Middle frontal gyrus (tissue), 1 donor: Measurements from ENCODE around the gene CGB3.
"Not testable (repeated sequence)": the region's sequence is repeated elsewhere in the genome, so short reads cannot be mapped to it uniquely, and the experiment has no call there.

Experiments used
- DNase-seq: peaks from one replicate; pipeline ENCODE4 v3.0.0-alpha.2; 2015; ENCODE audit warnings: low spot score; ENCODE audit errors: extremely low spot score

CGB3 gene

GRCh38 chr19:49024233-49024632 is at the start of gene CGB3:
Gene CGB3, minus strand, starts transcription at chr19:49024333. Its CDS starts 362 bp downstream, at chr19:49023971.
- DNase-seq = not testable (repeated sequence)

GRCh38 chr19:49071860-49072547 is 47.9 kb upstream of the CGB3 start:
- DNase-seq = no peak

GRCh38 chr19:49070416-49070815 is 46.3 kb upstream of the CGB3 start:
- DNase-seq = no peak

GRCh38 chr19:49069026-49069425 is 44.9 kb upstream of the CGB3 start:
- no peak for DNase-seq

- no peak for DNase-seq
Observed at GRCh38 chr19:49067554-49067953, 43.4 kb upstream of the CGB3 start.

GRCh38 chr19:49065905-49066512 is 41.9 kb upstream of the CGB3 start:
- no peak for DNase-seq

- DNase-seq = no peak
Observed at GRCh38 chr19:49064768-49065611, 40.9 kb upstream of the CGB3 start, which contains the start of gene NTF4. Gene NTF4, minus strand, starts transcription at chr19:49064818. Its CDS starts 2,821 bp downstream, at chr19:49061997.

- DNase-seq = no peak
Observed at GRCh38 chr19:49064029-49064629, 40.0 kb upstream of the CGB3 start.

- no peak for DNase-seq
Observed at GRCh38 chr19:49061445-49061844, 37.3 kb upstream of the CGB3 start.

- DNase-seq = no peak
Observed at GRCh38 chr19:49061000-49061399, 36.9 kb upstream of the CGB3 start.

GRCh38 chr19:49059053-49059452 is 34.9 kb upstream of the CGB3 start:
- DNase-seq = no peak

GRCh38 chr19:49058562-49058961 is 34.4 kb upstream of the CGB3 start:
- DNase-seq = no peak

GRCh38 chr19:49057636-49058234 is 33.6 kb upstream of the CGB3 start, which contains the start of gene CGB7:
Gene CGB7, minus strand, starts transcription at chr19:49057749. Its CDS starts 2,374 bp downstream, at chr19:49055375.
- no peak for DNase-seq

GRCh38 chr19:49056902-49057596 is 32.9 kb upstream of the CGB3 start:
- DNase-seq = not testable (repeated sequence)

- no peak for DNase-seq
Observed at GRCh38 chr19:49056101-49056901, 32.2 kb upstream of the CGB3 start.

GRCh38 chr19:49050376-49051033 is 26.4 kb upstream of the CGB3 start:
- not testable (repeated sequence) for DNase-seq

- not testable (repeated sequence) for DNase-seq
Observed at GRCh38 chr19:49049834-49050233, 25.7 kb upstream of the CGB3 start.

GRCh38 chr19:49049011-49049410 is 24.9 kb upstream of the CGB3 start, which contains the start of gene CGB8:
Gene CGB8, minus strand, starts transcription at chr19:49049111. Its CDS starts 372 bp downstream, at chr19:49048739.
- DNase-seq = not testable (repeated sequence)

GRCh38 chr19:49043548-49043947 is 19.4 kb upstream of the CGB3 start, which contains the start of gene CGB5:
Gene CGB5, plus strand, starts transcription at chr19:49043848. Its CDS starts 362 bp downstream, at chr19:49044210.
- not testable (repeated sequence) for DNase-seq
